ENCODE results near the gene SLC16A5. TPM values are rescaled to one million over a fixed set of nuclear protein-coding genes. Genes with fewer than 3 reads are reported as not detected.
A peak's percentile ranks its signal among the peaks of the same experiment; 100 is the strongest.

SLC16A5 gene
- total RNA-seq, 4 donors from 2014 or later: 4.0 to 6.9 (median 5.2) TPM

DNA sequence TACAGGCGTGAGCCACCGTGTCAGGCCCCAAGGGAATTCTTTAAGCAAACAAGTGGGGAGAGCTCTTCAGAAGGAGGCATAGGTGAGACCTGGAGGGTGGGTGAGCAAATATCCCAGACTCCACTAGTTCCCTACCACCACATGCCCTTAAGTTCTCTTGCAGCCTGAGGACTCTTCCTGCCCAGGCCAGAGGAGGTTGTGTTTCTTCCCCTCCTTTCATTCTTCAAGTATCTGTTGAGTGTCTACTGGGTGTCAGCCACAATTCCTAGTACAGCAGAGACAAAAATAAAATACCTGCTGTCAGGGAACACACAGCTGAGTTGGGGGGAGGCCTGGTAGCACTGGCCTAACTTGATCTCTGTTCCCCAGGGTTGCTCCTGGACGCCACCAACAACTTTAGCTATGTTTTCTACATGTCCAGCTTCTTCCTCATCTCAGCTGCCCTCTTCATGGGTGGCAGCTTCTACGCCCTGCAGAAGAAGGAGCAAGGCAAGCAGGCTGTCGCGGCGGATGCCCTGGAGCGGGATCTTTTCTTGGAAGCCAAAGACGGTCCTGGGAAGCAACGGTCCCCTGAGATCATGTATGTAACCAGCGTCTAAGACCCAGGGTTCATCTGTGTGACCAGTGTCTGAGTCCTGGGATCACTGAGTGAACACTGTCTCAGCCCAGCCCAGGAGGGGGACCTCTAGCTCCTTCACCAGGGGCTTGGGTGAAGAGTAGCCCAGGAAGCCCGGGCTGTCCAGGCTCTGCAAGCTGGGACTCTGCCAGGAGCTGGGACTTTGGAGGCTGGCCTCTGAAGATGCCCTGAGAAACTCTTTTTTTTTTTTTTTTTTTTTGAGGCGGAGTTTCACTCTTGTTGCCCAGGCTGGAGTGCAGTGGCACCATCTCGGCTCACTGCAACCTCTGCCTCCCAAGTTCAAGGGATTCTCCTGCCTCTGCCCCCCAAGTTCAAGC lies 16.1 kb downstream of the SLC16A5 start:
- Histone ChIP-seq H3K4me3 (no peak overlapping the region), H3K27me3 (no peaks in the 10 kb centered on the region), H3K4me1 (peaks cover 0 to 2% (median 0%) of the 10 kb centered on the region in 3 donors), H3K9me3 (no peaks in the 10 kb centered on the region), H3K27ac (no peak overlapping the region), H3K36me3 (peaks cover 0 to 12% of the 10 kb centered on the region in 2 donors)
- 80% methylated on average over 5 of the region's 14 CpGs; no CpG with 5 or more reads in 1 of the 2 donors for WGBS, 2 donors (ENCODE audit: low coverage in 1 of 2)
- TF ChIP-seq EP300 (IDR thresholded peaks at IDR 0.05) (no peak), POLR2AphosphoS5 (IDR thresholded peaks at IDR 0.05) (no peak), POLR2A (IDR thresholded peaks at IDR 0.05) (no peak)
- TF ChIP-seq, protein P1, sequence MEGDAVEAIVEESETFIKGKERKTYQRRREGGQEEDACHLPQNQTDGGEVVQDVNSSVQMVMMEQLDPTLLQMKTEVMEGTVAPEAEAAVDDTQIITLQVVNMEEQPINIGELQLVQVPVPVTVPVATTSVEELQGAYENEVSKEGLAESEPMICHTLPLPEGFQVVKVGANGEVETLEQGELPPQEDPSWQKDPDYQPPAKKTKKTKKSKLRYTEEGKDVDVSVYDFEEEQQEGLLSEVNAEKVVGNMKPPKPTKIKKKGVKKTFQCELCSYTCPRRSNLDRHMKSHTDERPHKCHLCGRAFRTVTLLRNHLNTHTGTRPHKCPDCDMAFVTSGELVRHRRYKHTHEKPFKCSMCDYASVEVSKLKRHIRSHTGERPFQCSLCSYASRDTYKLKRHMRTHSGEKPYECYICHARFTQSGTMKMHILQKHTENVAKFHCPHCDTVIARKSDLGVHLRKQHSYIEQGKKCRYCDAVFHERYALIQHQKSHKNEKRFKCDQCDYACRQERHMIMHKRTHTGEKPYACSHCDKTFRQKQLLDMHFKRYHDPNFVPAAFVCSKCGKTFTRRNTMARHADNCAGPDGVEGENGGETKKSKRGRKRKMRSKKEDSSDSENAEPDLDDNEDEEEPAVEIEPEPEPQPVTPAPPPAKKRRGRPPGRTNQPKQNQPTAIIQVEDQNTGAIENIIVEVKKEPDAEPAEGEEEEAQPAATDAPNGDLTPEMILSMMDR (IDR thresholded peaks at IDR 0.05): no peak
- ATAC-seq: no peak

DNA sequence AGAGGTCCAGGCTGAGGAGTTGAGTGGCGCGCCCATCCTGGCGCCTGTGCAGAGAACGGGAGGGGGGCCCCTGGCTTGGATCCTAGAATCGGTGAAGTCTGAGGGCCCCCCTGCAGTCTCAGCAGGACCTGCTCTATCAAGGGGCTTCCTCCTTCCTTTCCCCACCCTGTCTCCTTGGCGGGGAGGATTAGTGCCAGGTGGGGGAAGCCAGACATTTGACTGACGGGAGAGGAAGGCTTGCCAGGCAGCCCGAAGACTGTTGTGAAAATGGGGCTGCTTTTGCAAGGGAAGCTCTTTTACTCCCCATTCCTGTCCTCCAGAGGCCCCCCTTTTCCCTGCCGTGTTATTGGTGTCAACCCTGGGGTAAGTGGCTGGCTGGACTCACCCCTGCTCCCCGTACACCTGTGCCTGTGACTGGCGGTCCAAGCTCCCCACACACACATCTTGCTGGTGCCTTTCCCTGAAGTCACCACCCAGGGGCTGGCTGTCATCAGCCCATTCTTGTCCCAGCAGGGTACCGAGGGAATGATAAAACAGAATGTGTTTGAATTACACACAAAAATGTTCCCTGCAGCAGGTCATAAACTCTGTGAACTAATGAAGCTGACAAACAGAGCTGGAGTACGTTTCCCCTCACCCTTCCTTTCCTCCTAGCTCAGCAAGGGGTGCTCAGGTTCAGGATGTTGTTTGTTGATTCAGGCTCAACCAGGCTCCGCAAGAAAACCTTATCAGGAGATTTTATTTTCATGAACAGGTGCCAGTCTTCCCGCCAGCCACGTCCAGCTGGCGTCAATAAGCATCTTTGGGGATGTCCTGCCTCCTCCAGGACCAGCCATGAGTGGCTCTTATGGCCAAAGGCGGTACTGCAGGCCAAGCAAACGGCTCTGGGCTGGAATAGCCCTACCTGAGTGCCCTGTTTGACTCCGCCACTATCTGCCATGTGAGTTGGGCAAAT lies 17.6 kb downstream of the SLC16A5 start:
- 39 to 80% methylated on average over 2 to 8 of the region's 20 CpGs for WGBS, 2 donors (ENCODE audit: low coverage in 1 of 2)
- Histone ChIP-seq H3K27me3 (no peaks in the 10 kb centered on the region), H3K36me3 (peaks cover 0 to 2% of the 10 kb centered on the region in 2 donors), H3K4me3 (no peak overlapping the region), H3K9me3 (no peaks in the 10 kb centered on the region), H3K4me1 (peaks cover 0 to 14% (median 6%) of the 10 kb centered on the region in 3 donors), H3K27ac (no peak overlapping the region)
- peak; percentile 25 for ATAC-seq
- TF ChIP-seq, protein P1 (IDR thresholded peaks at IDR 0.05): peak in 3 of 4 experiments; percentile 47 to 68 (median 64)
- TF ChIP-seq EP300 (IDR thresholded peaks at IDR 0.05): no peak
- no peak for TF ChIP-seq POLR2A (IDR thresholded peaks at IDR 0.05)
- TF ChIP-seq POLR2AphosphoS5 (IDR thresholded peaks at IDR 0.05): no peak

DNA sequence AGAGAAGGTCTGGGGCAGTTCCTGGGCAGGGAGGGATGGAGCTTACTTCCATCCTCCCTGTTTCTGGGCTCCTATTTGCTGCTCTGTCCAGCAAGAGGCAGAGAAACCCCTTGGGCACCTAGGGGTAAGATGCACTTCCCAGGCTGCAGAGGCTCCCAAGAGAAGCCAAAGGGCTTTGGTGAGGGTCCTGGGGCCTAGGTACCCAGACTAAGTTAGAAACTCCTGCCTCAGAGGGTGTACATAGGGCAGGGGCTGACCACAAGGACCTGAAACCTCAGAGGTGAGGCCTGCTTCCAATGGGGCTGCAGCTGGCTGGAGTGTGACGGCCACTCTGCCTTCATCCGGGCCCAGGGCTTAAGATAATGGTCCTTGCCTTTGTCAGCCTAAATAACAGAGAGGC lies 20.4 kb downstream of the SLC16A5 start:
- TF ChIP-seq POLR2A (IDR thresholded peaks at IDR 0.05): no peak
- TF ChIP-seq POLR2AphosphoS5 (IDR thresholded peaks at IDR 0.05): no peak
- TF ChIP-seq EP300 (IDR thresholded peaks at IDR 0.05): no peak
- TF ChIP-seq, protein P1 (IDR thresholded peaks at IDR 0.05): no peak
- H3K4me3 ChIP-seq: no peak overlapping the region
- WGBS, 2 donors (ENCODE audit: low coverage in 1 of 2): no CpG with 5 or more reads among the region's 2 CpGs
- no peaks in the 10 kb centered on the region for H3K9me3 ChIP-seq
- no peak overlapping the region for H3K27ac ChIP-seq
- no peak for ATAC-seq
- H3K4me1 ChIP-seq: peaks cover 0 to 34% (median 15%) of the 10 kb centered on the region in 3 donors
- H3K27me3 ChIP-seq: no peaks in the 10 kb centered on the region
- no peaks in the 10 kb centered on the region for H3K36me3 ChIP-seq

DNA sequence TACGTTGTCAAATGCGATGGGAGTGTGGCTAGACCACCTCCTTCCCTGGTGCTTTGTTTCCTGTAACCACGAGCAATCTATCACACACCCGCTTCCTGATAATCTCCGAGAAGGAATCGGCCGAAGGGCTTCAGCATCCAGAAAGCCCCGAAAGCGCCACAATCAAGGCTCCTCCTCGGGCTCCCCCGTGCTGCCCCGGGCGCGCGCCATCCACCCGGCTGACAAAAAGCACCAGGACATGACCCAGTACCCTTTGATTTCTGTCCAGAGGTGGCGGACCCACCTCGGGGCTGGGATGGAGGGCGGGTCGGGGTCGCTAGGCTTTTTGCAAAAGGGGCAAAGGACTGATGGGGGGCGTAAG lies 21.3 kb downstream of the SLC16A5 start:
- Histone ChIP-seq H3K36me3 (no peaks in the 10 kb centered on the region), H3K27me3 (no peaks in the 10 kb centered on the region), H3K27ac (peak overlapping the region in 1 of 4 donors; percentile 81), H3K9me3 (no peaks in the 10 kb centered on the region), H3K4me1 (peaks cover 0 to 39% (median 15%) of the 10 kb centered on the region in 3 donors), H3K4me3 (peak overlapping the region; percentile 68 to 86)
- TF ChIP-seq, protein P1 (IDR thresholded peaks at IDR 0.05): no peak
- TF ChIP-seq POLR2A (IDR thresholded peaks at IDR 0.05) (no peak), POLR2AphosphoS5 (IDR thresholded peaks at IDR 0.05) (no peak), EP300 (IDR thresholded peaks at IDR 0.05) (no peak)
- 6% methylated on average over 3 of the region's 22 CpGs; no CpG with 5 or more reads in 1 of the 2 donors for WGBS, 2 donors (ENCODE audit: low coverage in 1 of 2)
- ATAC-seq: no peak

Data from gastroesophageal sphincter (tissue), 4 donors.